PC-3 (cell line): ENCODE results near the gene ERBB4. TPM values are rescaled to one million over a fixed set of nuclear protein-coding genes. Genes with fewer than 3 reads are reported as not detected.

Source experiments
- ATAC-seq: fragments of 200-7000 bp; cut with Tn5 transposase; 2 replicates; pipeline ENCODE4 v1.9.1; 2020; ENCODE audit warnings: mild to moderate bottlenecking, moderate library complexity
- BruUV-seq: library from RNA; stranded (reverse); fragments of 400-500 nt; replicated peaks from 2 replicates; lab custom pipeline; 2021; lab: Mats Ljungman, UMichigan
- CTCF ChIA-PET: fragments of 300-600 bp; sonication (Branson Sonifier 250); formaldehyde crosslinking; loops from one replicate; lab custom pipeline; 2022; ENCODE audit warnings: antibody characterized with exemption; lab: Charles Lee
- POLR2A ChIA-PET: fragments of 300-600 bp; sonication (Branson Sonifier 250); formaldehyde crosslinking; loops from one replicate; lab custom pipeline; 2022; ENCODE audit warnings: antibody characterized with exemption; ENCODE audit not compliant: unreplicated experiment; lab: Charles Lee
- DNase-seq: peaks from one replicate; pipeline ENCODE4 v3.0.0-alpha.2; 2015
- H2AFZ ChIP-seq: fragments of 300-600 bp; sonication (generic); 2 replicates; pipeline ENCODE4 v1.6.0; 2016; ENCODE audit warnings: antibody characterized with exemption, low read length
- H3F3A ChIP-seq: fragments of 300-600 bp; sonication (generic); one replicate; pipeline ENCODE4 v1.6.0; 2017; ENCODE audit warnings: antibody characterized with exemption, low read length, control low read depth, mild to moderate bottlenecking; ENCODE audit not compliant: unreplicated experiment
- H3K27ac ChIP-seq: fragments of 300-600 bp; sonication (generic); 2 replicates; pipeline ENCODE4 v1.5.1; 2016; ENCODE audit warnings: mild to moderate bottlenecking, low read length
- H3K27me3 ChIP-seq: fragments of 300-600 bp; sonication (generic); 2 replicates; pipeline ENCODE4 v1.6.1; 2016; ENCODE audit warnings: low read length, mixed read lengths
- H3K36me3 ChIP-seq: fragments of 300-600 bp; sonication (generic); 2 replicates; pipeline ENCODE4 v1.6.1; 2016; ENCODE audit warnings: low read depth, mixed run types, low read length, mixed read lengths
- H3K4me1 ChIP-seq: fragments of 300-600 bp; sonication (generic); 2 replicates; pipeline ENCODE4 v1.5.1; 2016; ENCODE audit warnings: low read length; ENCODE audit not compliant: insufficient read depth
- H3K4me2 ChIP-seq: fragments of 300-600 bp; sonication (generic); 2 replicates; pipeline ENCODE4 v1.6.0; 2016; ENCODE audit warnings: low read length
- H3K4me3 ChIP-seq: fragments of 300-600 bp; sonication (generic); 2 replicates; pipeline ENCODE4 v1.5.1; 2016; ENCODE audit warnings: mild to moderate bottlenecking, low read length, mixed read lengths
- H3K79me2 ChIP-seq: fragments of 300-600 bp; sonication (generic); 2 replicates; pipeline ENCODE4 v1.6.1; 2017; ENCODE audit warnings: low read length, mixed read lengths
- H3K9ac ChIP-seq: fragments of 300-600 bp; sonication (generic); 2 replicates; pipeline ENCODE4 v1.6.0; 2016; ENCODE audit warnings: mild to moderate bottlenecking, low read length
- H3K9me2 ChIP-seq: fragments of 300-600 bp; sonication (generic); replicated peaks from 2 replicates; pipeline ENCODE4 v1.6.1; 2016; ENCODE audit warnings: mixed run types, low read length, mixed read lengths
- H3K9me3 ChIP-seq: fragments of 300-600 bp; sonication (generic); 2 replicates; pipeline ENCODE4 v1.6.1; 2016; ENCODE audit warnings: low read length, mixed read lengths
- H4K20me1 ChIP-seq: fragments of 300-600 bp; sonication (generic); 2 replicates; pipeline ENCODE4 v1.6.1; 2016; ENCODE audit warnings: low read length, mixed read lengths
- EZH2 ChIP-seq: fragments of 300-600 bp; sonication (generic); IDR thresholded peaks from one replicate; pipeline ENCODE4 v1.6.1; 2017; ENCODE audit warnings: antibody characterized with exemption, mild to moderate bottlenecking, low read length; ENCODE audit not compliant: unreplicated experiment
- EZH2phosphoT487 ChIP-seq: fragments of 300-600 bp; sonication (generic); IDR thresholded peaks from 2 replicates; pipeline ENCODE4 v1.6.1; 2018; ENCODE audit warnings: mild to moderate bottlenecking, antibody characterized with exemption, low read length, borderline replicate concordance
- intact Hi-C: fragments of 100-400 bp; cut with micrococcal nuclease; formaldehyde crosslinking; loops from 2 replicates; pipeline ENCODE4 v1.9.0; 2023
- total RNA-seq: library from RNA; depleted of rRNA; stranded (reverse); fragments of >200 nt; gene quantifications from 2 replicates; pipeline ENCODE4 v1.2.3, GENCODE V29; 2014
- TF ChIP-seq, protein P1 (sequence below): fragments of 300-600 bp; sonication (generic); conservative IDR thresholded peaks from 2 replicates; pipeline ENCODE4 v1.5.1; 2017; ENCODE audit warnings: antibody characterized with exemption, low read depth, mild to moderate bottlenecking, low read length

Gene ERBB4
- total RNA-seq, 1 experiment from 2014 or later, result under 0.01 TPM

GRCh38 chr2:212114489-212114888 is 424.1 kb downstream of the ERBB4 start:
- no peak overlapping the region for H3K9ac ChIP-seq
- H3K4me1 ChIP-seq, result no peaks in the 10 kb centered on the region
- H3K9me2 ChIP-seq, result no peaks in the 10 kb centered on the region
- H3K27ac ChIP-seq, result no peak overlapping the region
- no peaks in the 10 kb centered on the region for H4K20me1 ChIP-seq
- POLR2A ChIA-PET, result no interaction called here
- no peak for ATAC-seq
- DNase-seq, result no peak
- H3K27me3 ChIP-seq, result no peaks in the 10 kb centered on the region
- H3K4me3 ChIP-seq, result no peak overlapping the region
- no peaks in the 10 kb centered on the region for H3K79me2 ChIP-seq
- H2AFZ ChIP-seq, result no peak overlapping the region
- H3K4me2 ChIP-seq, result no peak overlapping the region
- no peak for TF ChIP-seq EZH2phosphoT487
- TF ChIP-seq, protein P1, sequence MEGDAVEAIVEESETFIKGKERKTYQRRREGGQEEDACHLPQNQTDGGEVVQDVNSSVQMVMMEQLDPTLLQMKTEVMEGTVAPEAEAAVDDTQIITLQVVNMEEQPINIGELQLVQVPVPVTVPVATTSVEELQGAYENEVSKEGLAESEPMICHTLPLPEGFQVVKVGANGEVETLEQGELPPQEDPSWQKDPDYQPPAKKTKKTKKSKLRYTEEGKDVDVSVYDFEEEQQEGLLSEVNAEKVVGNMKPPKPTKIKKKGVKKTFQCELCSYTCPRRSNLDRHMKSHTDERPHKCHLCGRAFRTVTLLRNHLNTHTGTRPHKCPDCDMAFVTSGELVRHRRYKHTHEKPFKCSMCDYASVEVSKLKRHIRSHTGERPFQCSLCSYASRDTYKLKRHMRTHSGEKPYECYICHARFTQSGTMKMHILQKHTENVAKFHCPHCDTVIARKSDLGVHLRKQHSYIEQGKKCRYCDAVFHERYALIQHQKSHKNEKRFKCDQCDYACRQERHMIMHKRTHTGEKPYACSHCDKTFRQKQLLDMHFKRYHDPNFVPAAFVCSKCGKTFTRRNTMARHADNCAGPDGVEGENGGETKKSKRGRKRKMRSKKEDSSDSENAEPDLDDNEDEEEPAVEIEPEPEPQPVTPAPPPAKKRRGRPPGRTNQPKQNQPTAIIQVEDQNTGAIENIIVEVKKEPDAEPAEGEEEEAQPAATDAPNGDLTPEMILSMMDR, result no peak
- no peak for TF ChIP-seq EZH2
- H3F3A ChIP-seq, result no peaks in the 10 kb centered on the region
- intact Hi-C loops, result no loop called here
- no TSS peak for BruUV-seq
- H3K9me3 ChIP-seq, result no peaks in the 10 kb centered on the region
- no peaks in the 10 kb centered on the region for H3K36me3 ChIP-seq
- CTCF ChIA-PET, result no interaction called here

DNA sequence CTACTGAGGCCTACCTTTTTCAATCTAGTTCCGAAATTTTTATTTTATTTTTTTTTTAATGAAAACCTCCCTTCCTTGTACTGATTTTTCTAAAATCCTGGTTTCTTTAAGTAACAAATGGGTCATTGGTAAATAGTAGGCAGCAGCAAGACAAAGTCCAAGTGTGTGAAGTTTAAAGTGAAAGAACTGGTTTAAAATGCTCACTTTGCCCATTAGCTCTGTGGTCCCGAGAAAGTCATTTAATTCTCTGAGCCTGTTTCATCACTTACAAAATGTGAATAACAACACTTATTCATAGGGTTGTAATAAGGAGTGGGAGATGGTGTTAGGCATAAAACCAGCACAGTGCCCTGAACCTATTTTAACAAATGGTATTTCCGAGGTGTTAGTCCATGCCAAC is 426.2 kb downstream of the ERBB4 start:
- Histone ChIP-seq H2AFZ (no peak overlapping the region), H3K9me2 (no peaks in the 10 kb centered on the region), H3K4me3 (no peak overlapping the region), H3K9me3 (no peaks in the 10 kb centered on the region), H3K4me2 (no peak overlapping the region), H3F3A (no peaks in the 10 kb centered on the region), H3K27me3 (no peaks in the 10 kb centered on the region), H3K27ac (no peak overlapping the region), H4K20me1 (no peaks in the 10 kb centered on the region), H3K4me1 (no peaks in the 10 kb centered on the region), H3K79me2 (no peaks in the 10 kb centered on the region), H3K36me3 (no peaks in the 10 kb centered on the region), H3K9ac (no peak overlapping the region)
- ATAC-seq (no peak), DNase-seq (no peak)
- ChIA-PET CTCF (no interaction called here), POLR2A (no interaction called here)
- TF ChIP-seq EZH2phosphoT487 (no peak), EZH2 (no peak)
- TF ChIP-seq, protein P1, result no peak
- no TSS peak for BruUV-seq
- intact Hi-C loops, result no loop called here

GRCh38 chr2:212109792-212110680 is 428.6 kb downstream of the ERBB4 start:
- Histone ChIP-seq H2AFZ (no peak overlapping the region), H3K4me1 (no peaks in the 10 kb centered on the region), H3K4me2 (no peak overlapping the region), H4K20me1 (no peaks in the 10 kb centered on the region), H3K36me3 (no peaks in the 10 kb centered on the region), H3K9me2 (no peaks in the 10 kb centered on the region), H3K27me3 (no peaks in the 10 kb centered on the region), H3F3A (no peaks in the 10 kb centered on the region), H3K9ac (no peak overlapping the region), H3K27ac (no peak overlapping the region), H3K79me2 (no peaks in the 10 kb centered on the region), H3K9me3 (no peaks in the 10 kb centered on the region), H3K4me3 (no peak overlapping the region)
- no TSS peak for BruUV-seq
- intact Hi-C loops, result no loop called here
- ATAC-seq (no peak), DNase-seq (no peak)
- POLR2A ChIA-PET, result interaction anchor here (0.5 kb wide), 1 partner anchor 109 kb away, joined by 3 read pairs; no protein-coding TSS in a partner anchor
- TF ChIP-seq, protein P1, result no peak
- TF ChIP-seq EZH2phosphoT487 (no peak), EZH2 (no peak)
- CTCF ChIA-PET, result interaction anchor here (0.6 kb wide), 1 partner anchor 370 kb away, joined by 4 read pairs; no protein-coding TSS in a partner anchor
